Measurements from ENCODE around the gene TMSB4X.
"Not testable (repeated sequence)": the region's sequence is repeated elsewhere in the genome, so short reads cannot be mapped to it uniquely, and the experiment has no call there.

TMSB4X gene

GRCh38 chrX:12974796-12975669 lies at the start of gene TMSB4X:
Gene TMSB4X, plus strand, starts transcription at chrX:12975110.
- no peak for DNase-seq (ENCODE audit: low read depth)

GRCh38 chrX:12929701-12930100 lies 45.2 kb upstream of the TMSB4X start:
- no peak for DNase-seq (ENCODE audit: low read depth)

- no peak for DNase-seq (ENCODE audit: low read depth)
These were observed 44.8 kb upstream of the TMSB4X start for GRCh38 chrX:12930150-12930549.

- no peak for DNase-seq (ENCODE audit: low read depth)
These were observed 42.7 kb upstream of the TMSB4X start for GRCh38 chrX:12932244-12932643.

GRCh38 chrX:12934850-12935249 lies 40.1 kb upstream of the TMSB4X start:
- no peak for DNase-seq (ENCODE audit: low read depth)

GRCh38 chrX:12936947-12937346 lies 38.0 kb upstream of the TMSB4X start:
- DNase-seq (ENCODE audit: low read depth) = no peak

GRCh38 chrX:12940471-12940870 lies 34.4 kb upstream of the TMSB4X start:
- not testable (repeated sequence) for DNase-seq (ENCODE audit: low read depth)

- not testable (repeated sequence) for DNase-seq (ENCODE audit: low read depth)
These were observed 31.3 kb upstream of the TMSB4X start for GRCh38 chrX:12943592-12943991.

- not testable (repeated sequence) for DNase-seq (ENCODE audit: low read depth)
These were observed 30.5 kb upstream of the TMSB4X start for GRCh38 chrX:12944452-12944851.

- no peak for DNase-seq (ENCODE audit: low read depth)
These were observed 29.4 kb upstream of the TMSB4X start for GRCh38 chrX:12945494-12945893.

- no peak for DNase-seq (ENCODE audit: low read depth)
These were observed 28.5 kb upstream of the TMSB4X start for GRCh38 chrX:12946406-12946805.

GRCh38 chrX:12946838-12947544 lies 27.9 kb upstream of the TMSB4X start:
- DNase-seq (ENCODE audit: low read depth) = peak; percentile 54

- DNase-seq (ENCODE audit: low read depth) = no peak
These were observed 27.2 kb upstream of the TMSB4X start for GRCh38 chrX:12947545-12948235.

GRCh38 chrX:12948495-12948894 lies 26.4 kb upstream of the TMSB4X start:
- DNase-seq (ENCODE audit: low read depth) = no peak

- DNase-seq (ENCODE audit: low read depth) = no peak
These were observed 25.5 kb upstream of the TMSB4X start for GRCh38 chrX:12949205-12949926.

GRCh38 chrX:12949927-12950656 lies 24.8 kb upstream of the TMSB4X start:
- peak; percentile 65 for DNase-seq (ENCODE audit: low read depth)

- DNase-seq (ENCODE audit: low read depth) = no peak
These were observed 23.9 kb upstream of the TMSB4X start for GRCh38 chrX:12950851-12951594.

GRCh38 chrX:12951595-12951975 lies 23.3 kb upstream of the TMSB4X start:
- no peak for DNase-seq (ENCODE audit: low read depth)

GRCh38 chrX:12953420-12953819 lies 21.5 kb upstream of the TMSB4X start:
- DNase-seq (ENCODE audit: low read depth) = no peak

GRCh38 chrX:12954376-12954775 lies 20.5 kb upstream of the TMSB4X start:
- no peak for DNase-seq (ENCODE audit: low read depth)

- no peak for DNase-seq (ENCODE audit: low read depth)
These were observed 19.9 kb upstream of the TMSB4X start for GRCh38 chrX:12954981-12955380.
